Stimulated activated CD4-positive, alpha-beta T cell treated with anti-CD3 and anti-CD28 coated beads, Interleukin-2, amount 100 ng/mL, for 4 hours (primary cell): Measurements from ENCODE around the gene STAT5B.
"Not testable (repeated sequence)": the region's sequence is repeated elsewhere in the genome, so short reads cannot be mapped to it uniquely, and the experiment has no call there.

Experiments used
- DNase-seq: peaks from one replicate; pipeline ENCODE4 v3.0.0-alpha.2; 2020; ENCODE audit warnings: low read depth

Gene STAT5B

GRCh38 chr17:42233156-42233555 lies 43.0 kb downstream of the STAT5B start:
- no peak for DNase-seq

- DNase-seq = no peak
Measured at GRCh38 chr17:42230225-42230624, 46.0 kb downstream of the STAT5B start.

- no peak for DNase-seq
Measured at GRCh38 chr17:42227849-42228700, 48.1 kb downstream of the STAT5B start.

DNA sequence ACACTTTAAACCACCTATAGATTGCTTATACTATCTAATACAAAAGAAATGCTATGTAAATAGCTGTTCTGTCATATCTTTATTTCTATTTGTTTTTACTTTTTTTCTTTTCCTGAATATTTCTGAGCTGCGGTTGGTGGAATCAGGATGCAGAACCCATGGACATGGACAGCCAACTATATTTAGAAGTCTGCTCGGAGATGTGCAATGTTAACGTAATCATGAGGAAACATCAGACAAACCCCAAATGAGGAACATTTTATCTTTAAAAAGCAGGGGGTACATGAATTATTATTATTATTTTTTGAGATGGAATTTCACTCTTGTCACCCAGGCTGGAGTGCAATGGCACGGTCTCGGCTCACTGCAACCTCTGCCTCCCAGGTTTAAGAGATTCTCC lies 50.5 kb downstream of the STAT5B start:
- no peak for DNase-seq

GRCh38 chr17:42224651-42225050 lies 51.5 kb downstream of the STAT5B start:
- DNase-seq = no peak

DNA sequence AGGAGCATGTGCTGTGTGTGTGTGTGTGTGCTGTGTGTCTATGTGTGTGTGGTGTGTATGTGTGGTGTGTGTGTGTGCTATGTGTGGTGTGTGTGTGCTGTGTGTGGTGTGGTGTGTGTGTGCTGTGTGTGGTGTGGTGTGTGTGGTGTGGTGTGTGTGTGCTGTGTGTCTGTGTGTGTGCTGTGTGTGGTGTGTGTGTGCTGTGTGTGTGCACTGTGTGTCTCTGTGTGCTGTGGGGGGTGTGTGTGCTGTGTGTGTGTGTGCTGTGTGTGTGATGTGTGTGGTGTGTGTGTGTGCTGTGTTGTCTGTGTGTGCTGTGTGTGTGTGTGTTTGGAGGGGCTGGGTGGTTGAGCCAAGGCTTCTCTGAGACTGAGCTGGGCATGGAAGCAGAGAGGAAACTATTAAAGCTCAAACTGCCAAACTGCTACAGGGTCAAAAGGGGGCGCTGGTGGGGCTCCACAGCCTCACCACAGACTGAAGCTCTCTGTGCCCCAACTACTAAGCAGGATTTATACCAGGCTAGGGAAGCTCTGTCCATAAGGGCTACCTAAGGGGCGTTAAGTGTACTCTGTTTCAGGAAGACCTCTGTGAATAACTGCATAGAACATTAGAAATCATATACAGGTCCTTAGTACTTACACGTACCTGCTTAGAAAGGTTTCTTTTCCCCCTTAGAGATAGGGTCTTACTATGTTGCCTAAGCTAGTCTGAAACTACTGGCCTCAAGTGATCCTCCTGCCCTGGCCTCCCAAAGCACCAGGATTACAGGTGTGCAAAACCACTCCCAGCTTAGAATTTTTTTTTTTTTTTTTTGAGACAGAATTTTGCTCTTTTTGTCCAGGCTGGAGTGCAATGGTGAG lies 54.1 kb downstream of the STAT5B start:
- peak; percentile 46 for DNase-seq

- DNase-seq = not testable (repeated sequence)
Measured at GRCh38 chr17:42219280-42219679, 56.9 kb downstream of the STAT5B start.

DNA sequence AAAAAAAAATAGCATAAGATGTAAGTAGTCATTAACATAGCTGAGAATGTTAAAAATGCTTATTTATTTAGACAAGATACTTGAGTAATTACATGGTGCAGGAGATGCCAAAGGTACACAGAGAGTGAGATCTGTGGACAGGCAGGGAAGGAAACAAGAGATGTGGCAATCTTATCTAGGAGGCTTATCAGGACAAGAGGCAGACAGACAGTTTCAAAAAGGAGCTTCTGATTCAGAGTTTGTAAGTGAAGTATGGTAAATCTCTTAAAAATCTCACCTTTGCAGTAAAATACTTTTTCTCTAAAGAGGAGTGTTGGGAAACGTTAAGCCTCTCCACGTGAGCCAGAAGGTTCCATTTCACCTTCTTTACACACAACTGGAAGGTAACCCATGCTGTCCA lies 62.0 kb downstream of the STAT5B start:
- DNase-seq = no peak

- DNase-seq = no peak
Measured at GRCh38 chr17:42212382-42212781, 63.8 kb downstream of the STAT5B start.

- DNase-seq = not testable (repeated sequence)
Measured at GRCh38 chr17:42211921-42212341, 64.3 kb downstream of the STAT5B start.

GRCh38 chr17:42210046-42210445 lies 66.1 kb downstream of the STAT5B start:
- DNase-seq = no peak

GRCh38 chr17:42206153-42206612 lies 70.0 kb downstream of the STAT5B start:
- DNase-seq = not testable (repeated sequence)

DNA sequence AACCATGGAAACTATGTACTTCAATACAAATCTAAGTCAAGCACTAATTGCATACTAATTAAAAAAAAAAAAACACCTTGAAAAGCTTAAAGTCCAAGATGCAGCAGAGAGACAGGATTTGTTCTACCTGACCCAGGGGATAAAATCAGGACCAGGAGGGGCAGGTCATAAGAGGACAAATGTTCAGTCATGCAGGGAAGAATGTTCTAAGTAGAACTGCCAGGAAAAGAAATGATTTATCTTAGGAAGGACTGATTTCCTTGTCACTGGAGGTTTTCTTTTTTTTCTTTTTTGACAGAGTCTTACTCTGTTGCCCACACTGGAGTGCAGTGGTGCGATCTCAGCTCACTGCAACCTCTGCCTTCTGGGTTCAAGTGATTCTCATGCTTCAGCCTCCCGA lies 72.8 kb downstream of the STAT5B start:
- DNase-seq = no peak

DNA sequence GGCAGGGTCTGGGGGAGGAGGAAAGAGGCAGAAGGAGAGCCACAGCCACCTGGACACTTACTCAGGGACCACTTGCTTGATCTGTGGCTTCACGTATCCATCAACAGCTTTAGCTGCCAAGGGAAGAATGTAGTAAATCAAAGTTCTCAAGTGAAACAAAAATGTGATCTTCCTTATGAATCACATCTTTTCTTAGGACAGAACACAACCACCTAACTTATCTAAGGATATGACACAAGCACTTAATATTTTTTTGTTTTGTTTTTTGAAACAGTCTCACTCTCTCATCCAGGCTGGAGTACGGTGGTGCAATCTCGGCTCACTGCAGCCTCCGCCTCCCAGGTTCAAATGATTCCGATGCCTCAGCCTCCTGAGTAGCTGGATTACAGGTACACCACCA lies 73.5 kb downstream of the STAT5B start:
- DNase-seq = no peak

DNA sequence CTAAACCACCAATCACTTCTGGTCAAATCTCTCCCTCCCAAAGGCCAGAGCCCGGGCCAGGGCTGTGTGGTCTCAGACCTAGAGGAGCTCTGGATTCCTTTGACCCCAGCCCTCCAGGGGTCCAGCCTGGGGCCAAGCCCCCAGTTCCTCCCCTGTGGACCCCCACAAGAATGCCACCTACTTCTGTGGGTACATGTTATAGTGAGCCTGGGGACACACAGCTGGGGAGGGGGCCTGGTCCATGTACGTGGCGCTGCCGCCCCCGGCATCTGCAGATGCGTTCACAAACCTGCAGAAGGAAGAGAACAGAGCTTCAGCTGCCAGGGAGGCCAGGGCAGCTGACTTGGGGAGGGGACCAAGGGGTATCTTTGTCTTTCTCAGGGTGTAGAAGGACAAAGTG lies 74.0 kb downstream of the STAT5B start:
- DNase-seq = no peak

DNA sequence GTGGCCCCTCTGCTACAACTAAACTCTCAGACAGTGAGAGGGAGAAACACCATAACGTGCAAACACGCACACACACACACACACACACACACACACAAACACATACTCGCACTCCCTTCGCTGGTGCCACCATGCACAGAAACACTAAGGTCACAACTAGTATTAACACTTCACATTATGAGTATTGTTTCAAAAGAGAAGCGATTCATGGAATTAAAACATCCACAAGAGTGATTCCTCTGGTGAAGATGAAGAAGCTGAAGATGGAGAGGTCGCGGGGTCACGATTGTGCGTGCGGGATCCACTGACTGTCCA lies 74.8 kb downstream of the STAT5B start:
- no peak for DNase-seq

DNA sequence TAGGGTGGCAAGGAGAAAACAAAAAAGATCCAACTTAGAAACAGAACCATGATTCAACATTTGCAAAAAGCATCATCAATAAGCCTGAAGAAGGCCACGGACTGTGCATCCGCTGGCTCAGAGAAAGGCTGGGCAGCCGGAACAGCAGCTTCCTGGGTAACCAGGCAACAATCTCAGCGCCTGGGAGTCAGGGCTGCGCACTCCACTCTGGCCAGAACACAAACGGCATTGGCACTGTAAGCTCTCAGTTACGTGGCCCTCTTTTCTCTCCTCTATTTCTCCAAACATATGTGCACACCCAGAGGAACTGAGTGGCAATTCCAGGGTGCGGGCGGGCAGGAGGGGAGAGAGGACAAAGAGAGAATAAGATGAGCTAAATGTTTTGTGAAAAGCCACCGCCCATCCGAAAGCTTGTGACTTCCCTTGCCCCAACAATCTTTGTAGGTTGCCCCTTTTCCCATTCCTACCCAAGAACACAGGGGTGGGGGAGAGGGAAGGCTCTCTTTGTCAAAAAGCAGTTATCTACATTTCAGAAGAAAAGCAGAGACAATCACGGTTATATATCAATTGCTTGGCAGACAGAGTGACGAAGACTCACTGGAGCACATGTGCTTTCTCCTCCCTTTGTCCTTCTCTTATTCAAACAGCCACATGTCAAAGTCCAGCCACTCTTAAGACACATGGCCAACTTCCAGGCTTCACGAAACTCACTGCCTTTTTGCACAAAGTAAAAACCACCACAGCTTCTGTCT lies 75.3 kb downstream of the STAT5B start:
- DNase-seq = no peak

GRCh38 chr17:42199416-42200011 lies 76.7 kb downstream of the STAT5B start:
- DNase-seq = no peak

DNA sequence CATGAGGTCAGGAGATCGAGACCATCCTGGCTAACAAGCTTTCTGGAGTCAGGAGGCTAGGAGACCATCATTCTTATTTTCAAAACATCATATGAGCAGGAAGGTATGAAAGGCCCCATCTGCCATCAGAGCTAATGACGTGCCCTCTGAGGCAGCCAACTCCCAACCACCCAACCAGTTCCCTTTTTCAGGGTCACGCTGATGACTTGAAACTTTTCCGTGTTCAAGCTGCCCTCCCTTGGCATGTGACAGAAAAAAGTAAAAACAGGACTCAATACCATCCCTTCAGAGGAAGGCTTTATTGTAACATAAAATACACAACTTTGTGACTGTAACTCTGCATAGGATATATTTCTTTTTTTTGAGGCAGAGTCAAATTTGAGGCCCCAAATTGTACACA lies 77.3 kb downstream of the STAT5B start:
- no peak for DNase-seq

DNA sequence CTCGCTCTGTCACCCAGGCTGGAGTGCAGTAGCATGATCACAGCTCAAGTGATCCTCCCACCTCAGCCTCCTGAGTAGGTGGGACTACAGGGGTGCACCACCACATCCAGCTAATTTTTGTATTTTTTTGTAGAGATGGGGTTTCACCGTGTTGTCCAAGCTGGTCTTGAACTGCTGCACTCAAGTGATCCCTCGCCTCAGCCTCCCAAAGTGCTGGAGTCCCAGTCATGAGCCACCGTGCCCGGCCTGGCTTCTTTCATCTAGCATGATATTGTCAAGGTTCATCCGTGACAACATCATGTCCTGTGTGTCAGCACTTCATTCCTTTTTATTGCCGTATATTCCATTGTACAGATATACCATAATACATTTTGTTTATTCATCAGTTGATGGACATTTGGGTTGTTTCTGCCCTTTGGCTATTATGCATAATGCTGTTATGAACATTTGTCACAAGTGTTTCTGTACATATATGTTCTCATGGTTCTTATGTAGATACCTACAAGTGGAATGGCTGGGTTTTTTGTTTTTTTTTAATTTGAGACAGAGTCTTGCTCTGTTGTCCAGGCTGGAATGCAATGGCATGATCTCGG lies 78.5 kb downstream of the STAT5B start:
- DNase-seq = no peak
